Neural cell (in vitro differentiated cells): ENCODE data around the gene ZDHHC11. TPM values are rescaled to one million over a fixed set of nuclear protein-coding genes. Genes with fewer than 3 reads are reported as not detected.

Source experiments
- H2AFZ ChIP-seq: fragments of 200-600, 300-800 bp; sonication (generic), shearing (Covaris generic); 2 replicates; pipeline ENCODE4 v1.6.0; 2014; ENCODE audit warnings: low read depth, mild to moderate bottlenecking, antibody characterized with exemption, low read length, moderate library complexity
- H3F3A ChIP-seq: fragments of 200-600 bp; shearing (Covaris generic); 2 replicates; pipeline ENCODE4 v1.6.1; 2016; ENCODE audit warnings: mild to moderate bottlenecking, moderate library complexity, mixed read lengths, antibody characterized with exemption, low read length; ENCODE audit not compliant: insufficient read depth, poor library complexity, severe bottlenecking
- H3K27ac ChIP-seq: fragments of 200-600, 300-800 bp; sonication (generic), shearing (Covaris generic); 2 replicates; pipeline ENCODE4 v1.5.1; 2014; ENCODE audit warnings: mild to moderate bottlenecking, low read length, moderate library complexity
- H3K27me3 ChIP-seq: fragments of 300-800, 200-600 bp; sonication (generic), shearing (Covaris generic); 2 replicates; pipeline ENCODE4 v1.6.0; 2014; ENCODE audit warnings: mild to moderate bottlenecking, low read depth, low read length, moderate library complexity; ENCODE audit not compliant: insufficient read depth
- H3K36me3 ChIP-seq: fragments of 300-800, 200-600 bp; sonication (generic), shearing (Covaris generic); 2 replicates; pipeline ENCODE4 v1.5.1; 2014; ENCODE audit warnings: mild to moderate bottlenecking, antibody characterized with exemption, low read length, moderate library complexity; ENCODE audit not compliant: insufficient read depth
- H3K4me2 ChIP-seq: fragments of 300-800, 200-600 bp; sonication (generic), shearing (Covaris generic); 2 replicates; pipeline ENCODE4 v1.6.0; 2014; ENCODE audit warnings: mild to moderate bottlenecking, low read length
- H3K4me3 ChIP-seq: fragments of 300-800, 200-600 bp; sonication (generic), shearing (Covaris generic); 2 replicates; pipeline ENCODE4 v1.5.1; 2014; ENCODE audit warnings: mild to moderate bottlenecking, low read length, moderate library complexity
- H3K79me2 ChIP-seq: fragments of 200-600 bp; shearing (Covaris generic); replicated peaks from 2 replicates; pipeline ENCODE4 v1.6.0; 2014; ENCODE audit warnings: mild to moderate bottlenecking, low read length, moderate library complexity; ENCODE audit not compliant: insufficient read depth
- H3K9ac ChIP-seq: fragments of 300-800, 200-600 bp; sonication (generic), shearing (Covaris generic); 2 replicates; pipeline ENCODE4 v1.6.1; 2016; ENCODE audit warnings: mild to moderate bottlenecking, low read length, mixed read lengths
- H3K9me2 ChIP-seq: fragments of 200-600 bp; shearing (Covaris generic); 2 replicates; pipeline ENCODE4 v1.6.1; 2016; ENCODE audit warnings: mild to moderate bottlenecking, low read length, mixed read lengths; ENCODE audit not compliant: insufficient read depth
- H3K9me3 ChIP-seq: fragments of 200-600, 300-800 bp; sonication (generic), shearing (Covaris generic); 2 replicates; pipeline ENCODE4 v1.6.1; 2016; ENCODE audit warnings: mild to moderate bottlenecking, mixed run types, low read length, moderate library complexity, mixed read lengths
- H4K20me1 ChIP-seq: fragments of 200-600 bp; shearing (Covaris generic); 2 replicates; pipeline ENCODE4 v1.6.1; 2016; ENCODE audit warnings: mild to moderate bottlenecking, mixed run types; ENCODE audit not compliant: insufficient read depth
- EP300 ChIP-seq: fragments of 450-650 bp; conservative IDR thresholded peaks from 2 replicates; pipeline ENCODE4 v1.6.1; 2014; ENCODE audit warnings: antibody characterized with exemption, mild to moderate bottlenecking, moderate library complexity; ENCODE audit not compliant: poor library complexity, severe bottlenecking
- EZH2 ChIP-seq: fragments of 200-600, 300-800 bp; shearing (Covaris generic), sonication (generic); IDR thresholded peaks from 2 replicates; pipeline ENCODE4 v1.6.1; 2014; ENCODE audit warnings: antibody characterized with exemption, low read length, borderline replicate concordance, mild to moderate bottlenecking; ENCODE audit not compliant: insufficient read depth, poor library complexity, severe bottlenecking
- MXI1 ChIP-seq: fragments of 450-650 bp; conservative IDR thresholded peaks from 2 replicates; pipeline ENCODE4 v1.6.1; 2014; ENCODE audit warnings: antibody characterized with exemption, mild to moderate bottlenecking; ENCODE audit not compliant: poor library complexity, severe bottlenecking
- POLR2AphosphoS5 ChIP-seq: IDR thresholded peaks from 2 replicates; pipeline ENCODE4 v1.6.1; 2012
- RAD21 ChIP-seq: fragments of 450-650 bp; conservative IDR thresholded peaks from 2 replicates; pipeline ENCODE4 v1.6.1; 2014; ENCODE audit warnings: antibody characterized with exemption, mild to moderate bottlenecking, moderate library complexity
- SMC3 ChIP-seq: fragments of 450-650 bp; conservative IDR thresholded peaks from 2 replicates; pipeline ENCODE4 v1.6.1; 2014; ENCODE audit warnings: antibody characterized with exemption, mild to moderate bottlenecking, moderate library complexity; ENCODE audit not compliant: poor library complexity
- TAF1 ChIP-seq: IDR thresholded peaks from 2 replicates; pipeline ENCODE4 v1.6.1; 2012; ENCODE audit warnings: low read depth
- polyA plus RNA-seq: library from polyadenylated mRNA; depleted of rRNA; stranded (reverse); fragments of >200 nt; gene quantifications from 2 replicates; pipeline ENCODE4 v1.2.3, GENCODE V29; 2014
- TF ChIP-seq, protein P1 (sequence below): IDR thresholded peaks from 2 replicates; pipeline ENCODE4 v1.6.1; 2012; ENCODE audit warnings: borderline replicate concordance
- TF ChIP-seq, protein P2 (sequence below): fragments of 450-650 bp; IDR thresholded peaks from 2 replicates; pipeline ENCODE4 v1.5.1; 2014; ENCODE audit warnings: antibody characterized with exemption, mild to moderate bottlenecking, moderate library complexity; ENCODE audit not compliant: poor library complexity, severe bottlenecking

Gene ZDHHC11
- polyA plus RNA-seq, 1 donor from 2014 or later, result 11.4 TPM

DNA sequence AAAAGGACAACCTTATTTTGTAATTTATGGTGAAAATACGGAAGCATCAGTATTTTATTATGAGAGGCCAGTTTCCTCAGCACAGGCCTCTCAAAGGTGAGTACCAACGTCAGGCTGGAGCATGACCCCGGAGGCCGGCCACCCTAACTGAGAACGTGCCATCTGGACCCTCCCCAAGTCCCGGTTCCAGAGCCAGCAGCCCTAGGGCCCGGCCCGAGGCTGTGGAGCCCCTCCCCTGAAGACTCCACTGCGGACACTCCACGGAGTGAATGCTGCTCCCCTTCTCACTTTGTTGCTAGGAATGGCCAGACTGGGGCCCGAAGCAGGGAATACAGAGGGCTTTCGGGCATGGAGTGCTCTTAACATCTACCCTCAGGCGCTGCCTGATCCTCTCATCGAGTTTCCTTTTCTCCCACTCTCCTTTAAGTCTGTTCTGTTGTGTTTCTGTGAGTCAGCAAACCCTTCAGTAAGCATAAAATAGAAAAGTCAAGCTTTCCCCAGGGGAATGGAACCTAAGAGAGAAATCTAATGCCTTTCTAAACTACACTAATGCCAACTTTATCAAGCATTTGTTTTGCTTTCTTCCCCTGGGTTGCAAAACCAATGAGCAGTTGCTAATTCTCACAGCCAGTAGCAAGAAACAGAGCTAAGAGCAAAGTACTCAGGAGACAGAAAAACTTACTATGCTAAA lies 37.3 kb upstream of the ZDHHC11 start:
- Histone ChIP-seq H4K20me1 (no peaks in the 10 kb centered on the region), H3K9ac (no peak overlapping the region), H3K4me2 (no peak overlapping the region), H3F3A (no peaks in the 10 kb centered on the region), H3K4me3 (no peak overlapping the region), H3K9me3 (no peaks in the 10 kb centered on the region), H2AFZ (no peak overlapping the region), H3K9me2 (no peaks in the 10 kb centered on the region), H3K79me2 (peaks cover 30% of the 10 kb centered on the region), H3K27me3 (no peaks in the 10 kb centered on the region), H3K27ac (no peak overlapping the region), H3K36me3 (peaks cover 7% of the 10 kb centered on the region)
- TF ChIP-seq POLR2AphosphoS5 (no peak), EP300 (no peak), MXI1 (no peak), TAF1 (no peak), SMC3 (no peak), EZH2 (no peak), RAD21 (no peak)
- TF ChIP-seq, protein P1, sequence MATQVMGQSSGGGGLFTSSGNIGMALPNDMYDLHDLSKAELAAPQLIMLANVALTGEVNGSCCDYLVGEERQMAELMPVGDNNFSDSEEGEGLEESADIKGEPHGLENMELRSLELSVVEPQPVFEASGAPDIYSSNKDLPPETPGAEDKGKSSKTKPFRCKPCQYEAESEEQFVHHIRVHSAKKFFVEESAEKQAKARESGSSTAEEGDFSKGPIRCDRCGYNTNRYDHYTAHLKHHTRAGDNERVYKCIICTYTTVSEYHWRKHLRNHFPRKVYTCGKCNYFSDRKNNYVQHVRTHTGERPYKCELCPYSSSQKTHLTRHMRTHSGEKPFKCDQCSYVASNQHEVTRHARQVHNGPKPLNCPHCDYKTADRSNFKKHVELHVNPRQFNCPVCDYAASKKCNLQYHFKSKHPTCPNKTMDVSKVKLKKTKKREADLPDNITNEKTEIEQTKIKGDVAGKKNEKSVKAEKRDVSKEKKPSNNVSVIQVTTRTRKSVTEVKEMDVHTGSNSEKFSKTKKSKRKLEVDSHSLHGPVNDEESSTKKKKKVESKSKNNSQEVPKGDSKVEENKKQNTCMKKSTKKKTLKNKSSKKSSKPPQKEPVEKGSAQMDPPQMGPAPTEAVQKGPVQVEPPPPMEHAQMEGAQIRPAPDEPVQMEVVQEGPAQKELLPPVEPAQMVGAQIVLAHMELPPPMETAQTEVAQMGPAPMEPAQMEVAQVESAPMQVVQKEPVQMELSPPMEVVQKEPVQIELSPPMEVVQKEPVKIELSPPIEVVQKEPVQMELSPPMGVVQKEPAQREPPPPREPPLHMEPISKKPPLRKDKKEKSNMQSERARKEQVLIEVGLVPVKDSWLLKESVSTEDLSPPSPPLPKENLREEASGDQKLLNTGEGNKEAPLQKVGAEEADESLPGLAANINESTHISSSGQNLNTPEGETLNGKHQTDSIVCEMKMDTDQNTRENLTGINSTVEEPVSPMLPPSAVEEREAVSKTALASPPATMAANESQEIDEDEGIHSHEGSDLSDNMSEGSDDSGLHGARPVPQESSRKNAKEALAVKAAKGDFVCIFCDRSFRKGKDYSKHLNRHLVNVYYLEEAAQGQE, result no peak
- TF ChIP-seq, protein P2, sequence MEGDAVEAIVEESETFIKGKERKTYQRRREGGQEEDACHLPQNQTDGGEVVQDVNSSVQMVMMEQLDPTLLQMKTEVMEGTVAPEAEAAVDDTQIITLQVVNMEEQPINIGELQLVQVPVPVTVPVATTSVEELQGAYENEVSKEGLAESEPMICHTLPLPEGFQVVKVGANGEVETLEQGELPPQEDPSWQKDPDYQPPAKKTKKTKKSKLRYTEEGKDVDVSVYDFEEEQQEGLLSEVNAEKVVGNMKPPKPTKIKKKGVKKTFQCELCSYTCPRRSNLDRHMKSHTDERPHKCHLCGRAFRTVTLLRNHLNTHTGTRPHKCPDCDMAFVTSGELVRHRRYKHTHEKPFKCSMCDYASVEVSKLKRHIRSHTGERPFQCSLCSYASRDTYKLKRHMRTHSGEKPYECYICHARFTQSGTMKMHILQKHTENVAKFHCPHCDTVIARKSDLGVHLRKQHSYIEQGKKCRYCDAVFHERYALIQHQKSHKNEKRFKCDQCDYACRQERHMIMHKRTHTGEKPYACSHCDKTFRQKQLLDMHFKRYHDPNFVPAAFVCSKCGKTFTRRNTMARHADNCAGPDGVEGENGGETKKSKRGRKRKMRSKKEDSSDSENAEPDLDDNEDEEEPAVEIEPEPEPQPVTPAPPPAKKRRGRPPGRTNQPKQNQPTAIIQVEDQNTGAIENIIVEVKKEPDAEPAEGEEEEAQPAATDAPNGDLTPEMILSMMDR, result no peak

DNA sequence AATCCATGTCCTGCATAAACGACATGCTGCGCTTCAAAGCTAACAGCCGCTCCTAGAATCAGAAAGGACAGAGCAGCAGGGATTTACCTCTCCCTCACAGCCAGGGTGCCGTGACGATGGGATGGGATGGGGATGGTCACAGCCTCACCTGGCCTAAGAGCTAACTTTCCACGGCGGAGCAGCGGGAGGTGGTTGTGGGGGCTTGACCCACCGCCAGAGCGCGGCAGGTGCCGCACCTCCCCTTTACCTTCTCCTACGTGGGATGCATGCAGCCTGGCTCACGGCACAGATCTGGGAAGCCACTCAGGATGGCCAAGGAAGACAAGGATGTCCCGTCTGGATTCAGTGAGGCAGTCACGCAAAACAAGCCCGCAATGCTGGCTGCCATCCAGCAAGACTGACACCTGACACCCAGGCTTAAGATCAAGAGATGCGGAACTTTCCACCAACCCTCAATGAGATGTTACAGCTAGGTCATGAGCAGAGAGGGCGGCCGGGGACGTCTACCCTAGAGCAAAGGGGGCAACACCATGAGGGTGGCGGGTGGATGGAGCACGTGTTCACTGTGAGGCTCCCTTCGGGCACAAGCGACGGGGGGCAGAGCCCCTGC lies 36.0 kb upstream of the ZDHHC11 start:
- Histone ChIP-seq H3K27me3 (no peaks in the 10 kb centered on the region), H3K4me3 (no peak overlapping the region), H3K36me3 (peaks cover 7% of the 10 kb centered on the region), H3K27ac (no peak overlapping the region), H4K20me1 (no peaks in the 10 kb centered on the region), H3K9ac (no peak overlapping the region), H3K4me2 (no peak overlapping the region), H3K9me3 (no peaks in the 10 kb centered on the region), H3K79me2 (peaks cover 27% of the 10 kb centered on the region), H3F3A (no peaks in the 10 kb centered on the region), H2AFZ (no peak overlapping the region), H3K9me2 (no peaks in the 10 kb centered on the region)
- TF ChIP-seq RAD21 (no peak), SMC3 (no peak), TAF1 (no peak)
- TF ChIP-seq, protein P2, result no peak
